ENCODE measurements around the gene C19orf25. TPM values are rescaled to one million over a fixed set of nuclear protein-coding genes. Genes with fewer than 3 reads are reported as not detected.
"Not testable (repeated sequence)": the region's sequence is repeated elsewhere in the genome, so short reads cannot be mapped to it uniquely, and the experiment has no call there.

The C19orf25 gene
- total and polyA plus RNA-seq, 11 donors: 9.4 to 29.2 (median 16.0) TPM

DNA sequence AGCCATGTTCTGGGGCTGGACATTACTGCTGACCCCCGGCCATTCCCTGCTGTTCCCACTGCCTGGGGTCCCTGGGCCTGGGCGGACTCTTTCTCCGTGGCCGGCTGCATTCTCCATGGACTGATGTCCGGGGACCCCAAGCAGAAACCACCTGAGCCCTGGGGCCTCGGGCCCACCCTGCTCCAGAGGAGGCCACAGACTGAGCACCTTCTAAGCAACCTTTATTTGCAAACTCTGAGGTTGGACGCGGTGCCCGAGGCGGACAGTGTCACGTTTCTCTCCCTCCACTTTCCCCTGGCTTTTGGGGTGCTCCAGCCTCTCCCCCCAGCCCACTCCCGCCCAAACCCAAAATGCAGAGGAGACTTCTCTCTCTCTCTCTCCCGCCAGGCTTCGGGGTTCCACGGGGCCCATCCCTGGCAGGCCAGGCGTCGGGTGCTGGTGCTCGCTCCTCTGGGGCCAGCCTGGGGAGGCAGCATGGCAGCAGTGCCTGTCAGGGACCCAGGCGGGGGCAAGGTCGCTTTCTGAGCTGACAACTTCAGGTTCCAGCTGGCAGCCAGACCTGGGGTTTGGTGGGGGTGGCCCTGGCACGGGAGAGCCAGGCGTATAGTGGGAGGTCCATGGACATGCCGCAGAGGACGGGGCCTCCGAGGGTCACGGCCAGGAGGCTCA is 2.3 kb upstream of the C19orf25 start:
- peak in 2 of 5 donors; percentile 17 to 59 for DNase-seq
- Histone ChIP-seq H3K27me3 (no peaks in the 10 kb centered on the region), H3K9me3 (no peaks in the 10 kb centered on the region), H3K4me3 (no peak overlapping the region), H3K4me1 (peaks cover 0 to 24% (median 18%) of the 10 kb centered on the region in 12 donors), H3K27ac (no peak overlapping the region), H3K36me3 (peaks cover 0 to 13% (median 0%) of the 10 kb centered on the region in 9 donors)
- WGBS, 4 donors: 85 to 93% (median 89%) methylated on average over 18 to 26 of the region's 26 CpGs
- intact Hi-C loops (cut with DNase I): no loop called here
- TF ChIP-seq, protein P1, sequence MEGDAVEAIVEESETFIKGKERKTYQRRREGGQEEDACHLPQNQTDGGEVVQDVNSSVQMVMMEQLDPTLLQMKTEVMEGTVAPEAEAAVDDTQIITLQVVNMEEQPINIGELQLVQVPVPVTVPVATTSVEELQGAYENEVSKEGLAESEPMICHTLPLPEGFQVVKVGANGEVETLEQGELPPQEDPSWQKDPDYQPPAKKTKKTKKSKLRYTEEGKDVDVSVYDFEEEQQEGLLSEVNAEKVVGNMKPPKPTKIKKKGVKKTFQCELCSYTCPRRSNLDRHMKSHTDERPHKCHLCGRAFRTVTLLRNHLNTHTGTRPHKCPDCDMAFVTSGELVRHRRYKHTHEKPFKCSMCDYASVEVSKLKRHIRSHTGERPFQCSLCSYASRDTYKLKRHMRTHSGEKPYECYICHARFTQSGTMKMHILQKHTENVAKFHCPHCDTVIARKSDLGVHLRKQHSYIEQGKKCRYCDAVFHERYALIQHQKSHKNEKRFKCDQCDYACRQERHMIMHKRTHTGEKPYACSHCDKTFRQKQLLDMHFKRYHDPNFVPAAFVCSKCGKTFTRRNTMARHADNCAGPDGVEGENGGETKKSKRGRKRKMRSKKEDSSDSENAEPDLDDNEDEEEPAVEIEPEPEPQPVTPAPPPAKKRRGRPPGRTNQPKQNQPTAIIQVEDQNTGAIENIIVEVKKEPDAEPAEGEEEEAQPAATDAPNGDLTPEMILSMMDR (IDR thresholded peaks at IDR 0.05): no peak
- no peak for TF ChIP-seq POLR2A (IDR thresholded peaks at IDR 0.05)
- ATAC-seq: no peak

DNA sequence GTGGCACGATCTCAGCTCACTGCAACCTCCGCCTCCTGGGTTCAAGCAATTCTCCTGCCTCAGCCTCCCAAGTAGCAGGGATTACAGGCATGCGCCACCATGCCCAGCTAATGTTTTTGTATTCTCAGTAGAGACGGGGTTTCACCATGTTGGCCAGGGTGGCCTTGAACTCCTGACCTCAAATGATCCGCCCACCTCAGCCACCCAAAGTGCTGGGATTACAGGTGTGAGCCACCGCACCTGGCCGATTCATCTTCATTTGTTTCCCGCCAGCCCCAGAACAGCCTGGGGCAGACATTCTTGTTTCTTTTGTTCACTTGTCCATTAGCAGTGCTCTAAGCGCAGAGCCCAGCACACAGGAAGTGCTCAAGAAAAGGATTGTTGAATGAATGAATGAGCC is 2.0 kb downstream of the C19orf25 start:
- Histone ChIP-seq H3K27me3 (peaks cover 0 to 16% (median 6%) of the 10 kb centered on the region in 9 donors), H3K4me1 (peaks cover 0 to 41% (median 28%) of the 10 kb centered on the region in 12 donors), H3K36me3 (peaks cover 0 to 33% (median 3%) of the 10 kb centered on the region in 9 donors)
- DNase-seq; H3K27ac ChIP-seq; H3K4me3 ChIP-seq; intact Hi-C loops (cut with DNase I); ATAC-seq; H3K9me3 ChIP-seq: not testable (repeated sequence)
- 93 to 97% (median 95%) methylated on average over 9 of the region's 9 CpGs for WGBS, 4 donors

DNA sequence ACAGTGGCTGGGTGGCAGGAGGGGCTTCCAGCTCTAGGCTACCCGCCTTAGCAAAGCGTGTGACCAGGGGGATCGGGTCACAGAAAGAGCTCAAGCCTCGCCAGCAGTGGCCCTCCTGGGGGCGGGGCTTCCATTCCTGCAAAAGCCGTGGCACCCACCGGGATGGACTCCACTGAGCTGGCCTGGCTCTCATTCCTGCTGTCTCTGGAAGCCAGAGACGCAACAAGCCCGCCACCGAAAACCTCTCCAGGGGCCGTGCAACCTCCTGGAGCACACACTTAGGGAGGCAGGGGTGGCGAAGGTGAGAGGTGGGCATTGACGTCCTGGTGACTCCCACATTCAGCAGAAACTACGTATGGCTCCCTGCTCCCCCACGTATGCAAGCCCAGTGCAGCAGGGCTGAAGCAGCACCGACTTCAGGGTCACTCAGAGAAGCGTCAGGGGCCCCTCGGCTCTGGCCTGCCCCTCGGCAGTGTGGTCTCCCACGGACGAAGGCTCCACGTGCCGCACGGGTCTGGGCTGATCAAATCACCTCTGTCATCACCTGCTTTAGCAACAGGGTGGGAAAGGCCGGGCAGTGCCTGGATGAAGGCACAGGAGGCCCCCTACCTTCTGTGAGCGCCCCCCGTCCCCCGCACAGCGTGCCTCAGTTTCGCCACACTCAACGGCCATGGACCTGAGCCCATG is 3.1 kb downstream of the C19orf25 start:
- intact Hi-C loops (cut with DNase I): no loop called here
- ATAC-seq (no peak), DNase-seq (peak in 1 of 5 donors; percentile 56)
- Histone ChIP-seq H3K4me1 (peaks cover 3 to 51% (median 35%) of the 10 kb centered on the region in 12 donors), H3K4me3 (no peak overlapping the region), H3K36me3 (peaks cover 0 to 33% (median 3%) of the 10 kb centered on the region in 9 donors), H3K9me3 (no peaks in the 10 kb centered on the region), H3K27ac (no peak overlapping the region), H3K27me3 (peaks cover 0 to 27% (median 16%) of the 10 kb centered on the region in 9 donors)
- 90 to 95% (median 91%) methylated on average over 14 to 31 of the region's 31 CpGs for WGBS, 4 donors
- no peak for TF ChIP-seq POLR2A (IDR thresholded peaks at IDR 0.05)
- TF ChIP-seq, protein P1 (IDR thresholded peaks at IDR 0.05): no peak

DNA sequence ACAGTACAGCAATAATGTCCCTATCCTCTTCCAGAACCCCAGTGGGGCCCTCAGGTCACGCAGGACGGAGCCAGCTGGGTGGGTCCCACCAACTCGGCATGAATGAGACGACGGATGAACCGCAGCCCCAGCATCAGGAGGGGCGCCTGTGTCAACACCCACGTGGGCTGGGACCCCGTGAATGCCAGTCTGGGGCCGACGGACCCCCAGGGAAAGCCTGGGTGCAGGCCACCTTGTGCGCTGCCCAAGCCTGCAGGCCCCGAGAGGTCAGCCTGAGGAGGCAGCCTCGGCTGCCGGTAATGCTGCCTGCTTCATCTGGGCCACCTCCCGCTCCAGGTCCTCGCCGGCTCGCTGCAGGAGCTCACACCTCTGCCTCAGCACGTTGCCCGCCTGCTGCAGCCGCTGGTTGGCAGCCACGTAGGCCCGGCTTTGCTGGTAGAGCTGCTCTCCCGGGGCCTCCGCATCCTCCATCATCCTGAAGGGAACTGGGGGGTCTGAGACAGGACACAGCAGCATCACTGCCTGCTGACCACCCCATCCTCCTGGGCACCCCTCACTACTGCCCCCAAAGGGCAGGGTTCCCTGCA is 4.2 kb downstream of the C19orf25 start:
- Histone ChIP-seq H3K27me3 (peaks cover 1 to 38% (median 26%) of the 10 kb centered on the region in 9 donors), H3K9me3 (no peaks in the 10 kb centered on the region), H3K36me3 (peaks cover 0 to 33% (median 3%) of the 10 kb centered on the region in 9 donors), H3K27ac (peak overlapping the region in 6 of 12 donors; percentile 23 to 60 (median 49)), H3K4me1 (peaks cover 12 to 61% (median 45%) of the 10 kb centered on the region in 12 donors), H3K4me3 (no peak overlapping the region)
- intact Hi-C loops (cut with DNase I): no loop called here
- peak in 4 of 5 donors; percentile 10 to 53 (median 14) for DNase-seq
- no peak for ATAC-seq
- no peak for TF ChIP-seq POLR2A (IDR thresholded peaks at IDR 0.05)
- TF ChIP-seq, protein P1 (IDR thresholded peaks at IDR 0.05): no peak
- whole genome bisulfite sequencing, 4 donors: 89 to 94% (median 92%) methylated on average over 24 to 26 of the region's 26 CpGs

All from heart left ventricle (tissue), 16 donors.